NCI-H446 (cell line): ENCODE measurements around the gene CUL4A.
A peak's percentile ranks its signal among the peaks of the same experiment; 100 is the strongest.
"Not testable (repeated sequence)": the region's sequence is repeated elsewhere in the genome, so short reads cannot be mapped to it uniquely, and the experiment has no call there.

Experiments used
- DNase-seq, 2 experiments: peaks; one replicate each; lab custom pipeline; 2025; lab: John Stamatoyannopoulos, UW

The CUL4A gene

DNA sequence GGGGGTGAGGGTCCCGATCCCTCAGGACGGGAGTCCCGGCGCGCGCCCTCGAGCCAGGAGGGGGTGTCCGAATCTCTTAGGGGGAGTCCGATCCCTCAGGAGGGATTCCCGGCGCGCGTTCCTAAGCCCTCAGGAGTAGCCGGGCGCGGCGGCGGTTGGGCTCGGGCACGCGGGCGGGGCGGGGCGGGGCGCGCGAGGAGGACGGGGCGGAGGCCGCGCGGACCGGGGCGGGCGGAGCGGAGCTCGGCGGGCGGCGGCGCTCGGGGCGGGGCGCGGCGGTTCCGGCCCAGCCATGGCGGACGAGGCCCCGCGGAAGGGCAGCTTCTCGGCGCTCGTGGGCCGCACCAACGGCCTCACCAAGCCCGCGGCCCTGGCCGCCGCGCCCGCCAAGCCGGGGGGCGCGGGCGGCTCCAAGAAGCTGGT lies at the start of gene CUL4A:
Gene CUL4A, plus strand, starts transcription at position 278 of the 423 bp plus-strand sequence. Its CDS starts 15 bp downstream, at position 293.
- DNase-seq: peak in 1 of 2 experiments; percentile 39

DNA sequence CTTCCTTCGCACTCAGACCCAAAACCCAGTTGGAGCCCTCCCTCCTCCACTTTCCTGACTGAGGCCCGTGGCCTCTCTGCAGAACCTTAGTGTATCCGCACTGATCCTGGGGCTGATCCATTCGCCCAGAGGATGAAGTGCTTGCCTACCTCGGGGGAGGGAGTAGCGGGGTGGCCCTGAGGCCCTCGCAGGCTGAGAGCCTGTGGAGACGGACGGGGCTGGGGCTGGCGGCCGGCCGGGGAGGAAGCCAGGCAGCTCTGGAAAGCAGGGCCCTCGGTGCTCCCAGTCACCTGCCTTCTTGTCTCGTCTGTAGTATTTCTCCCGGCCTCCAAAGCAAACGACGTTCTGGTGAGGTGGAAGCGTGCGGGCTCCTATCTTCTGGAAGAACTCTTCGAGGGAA lies 49.7 kb upstream of the CUL4A start:
- DNase-seq: no peak

DNA sequence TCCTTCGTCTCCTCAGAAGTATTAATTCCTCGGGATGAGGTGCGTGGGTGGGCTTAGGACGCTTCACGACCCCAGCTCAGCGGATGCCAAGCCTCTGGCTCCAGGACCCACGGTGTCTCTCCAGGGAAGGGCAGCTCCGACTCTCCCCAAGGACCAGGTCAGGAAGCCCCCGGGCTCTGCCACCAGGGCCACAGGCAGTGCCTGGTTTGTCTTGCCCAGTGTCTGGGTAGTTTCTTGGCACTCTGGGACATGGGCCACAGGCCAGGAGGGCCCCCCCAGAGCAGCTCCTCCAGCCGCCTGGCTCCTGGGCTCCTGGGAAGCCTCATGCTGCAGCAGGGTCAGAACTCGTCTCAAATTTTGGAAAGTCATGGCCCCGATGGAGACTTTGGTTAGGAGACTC lies 48.4 kb upstream of the CUL4A start:
- DNase-seq: no peak

DNA sequence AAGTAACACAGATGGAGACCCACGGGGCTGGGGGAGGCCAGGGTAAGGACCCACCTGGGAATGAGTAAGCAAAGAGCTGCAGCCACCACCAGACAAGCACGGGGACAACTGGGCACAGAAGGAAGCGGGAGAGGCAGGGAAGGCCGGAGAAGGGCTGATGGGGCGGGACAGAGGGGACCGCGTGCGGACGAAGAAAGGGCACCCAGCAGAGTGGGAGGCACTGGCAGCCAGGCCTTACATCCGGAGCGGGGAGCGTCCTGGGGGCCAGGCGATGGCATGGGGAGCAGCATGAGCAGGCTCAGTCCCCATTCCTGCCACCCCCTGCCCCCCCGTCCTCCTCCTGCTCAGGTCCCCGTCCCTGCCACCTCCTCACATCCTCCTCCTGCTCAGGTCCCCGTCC lies 48.0 kb upstream of the CUL4A start:
- DNase-seq: no peak

DNA sequence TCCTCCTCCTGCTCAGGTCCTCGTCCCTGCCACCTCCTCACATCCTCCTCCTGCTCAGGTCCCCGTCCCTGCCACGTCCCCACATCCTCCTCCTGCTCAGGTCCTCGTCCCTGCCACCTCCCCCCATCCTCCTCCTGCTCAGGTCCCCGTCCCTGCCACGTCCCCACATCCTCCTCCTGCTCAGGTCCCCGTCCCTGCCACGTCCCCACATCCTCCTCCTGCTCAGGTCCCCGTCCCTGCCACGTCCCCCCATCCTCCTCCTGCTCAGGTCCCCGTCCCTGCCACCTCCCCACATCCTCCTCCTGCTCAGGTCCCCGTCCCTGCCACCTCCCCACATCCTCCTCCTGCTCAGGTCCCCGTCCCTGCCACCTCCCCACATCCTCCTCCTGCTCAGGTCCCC lies 47.4 kb upstream of the CUL4A start:
- DNase-seq: not testable (repeated sequence)

DNA sequence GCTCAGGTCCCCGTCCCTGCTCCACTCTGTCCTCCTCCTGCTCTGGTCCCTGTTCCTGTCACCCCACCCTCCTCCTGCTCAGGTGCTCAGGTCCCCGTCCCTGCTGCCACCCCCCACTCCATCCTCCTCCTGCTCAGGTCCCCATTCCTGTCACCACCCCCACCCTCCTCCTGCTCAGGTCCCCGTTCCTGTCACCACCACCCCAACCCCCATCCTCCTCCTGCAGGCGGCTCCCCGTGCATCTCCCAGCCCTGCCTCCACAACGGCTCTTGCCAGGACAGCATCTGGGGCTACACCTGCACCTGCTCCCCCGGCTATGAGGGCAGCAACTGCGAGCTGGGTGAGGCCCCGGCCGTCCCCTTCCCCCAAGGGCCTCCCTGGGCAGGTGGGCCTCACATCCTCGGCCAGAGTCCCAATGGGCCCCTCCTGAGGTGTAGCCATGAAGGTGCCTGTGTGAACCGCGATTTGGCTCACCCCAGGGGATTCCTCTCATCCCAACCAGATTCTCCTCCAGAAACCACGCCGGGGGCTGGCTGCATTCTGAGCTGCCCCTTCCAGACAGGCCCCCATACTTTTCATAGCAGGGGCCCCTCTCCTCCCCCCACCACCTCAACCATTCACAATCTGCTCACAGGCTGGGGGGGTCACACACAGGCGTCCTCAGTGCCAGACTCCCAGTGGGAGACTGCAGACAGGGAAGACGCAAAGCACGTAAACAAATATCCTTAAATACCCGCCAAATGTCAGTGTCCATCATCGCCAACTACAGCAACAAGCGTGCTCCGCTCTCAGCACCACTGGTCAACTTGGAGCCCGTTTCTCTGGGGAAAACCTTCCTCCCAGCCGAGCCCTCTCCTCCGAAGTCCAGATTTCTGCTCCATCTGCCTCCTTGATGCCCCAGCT lies 46.4 kb upstream of the CUL4A start:
- no peak for DNase-seq

DNA sequence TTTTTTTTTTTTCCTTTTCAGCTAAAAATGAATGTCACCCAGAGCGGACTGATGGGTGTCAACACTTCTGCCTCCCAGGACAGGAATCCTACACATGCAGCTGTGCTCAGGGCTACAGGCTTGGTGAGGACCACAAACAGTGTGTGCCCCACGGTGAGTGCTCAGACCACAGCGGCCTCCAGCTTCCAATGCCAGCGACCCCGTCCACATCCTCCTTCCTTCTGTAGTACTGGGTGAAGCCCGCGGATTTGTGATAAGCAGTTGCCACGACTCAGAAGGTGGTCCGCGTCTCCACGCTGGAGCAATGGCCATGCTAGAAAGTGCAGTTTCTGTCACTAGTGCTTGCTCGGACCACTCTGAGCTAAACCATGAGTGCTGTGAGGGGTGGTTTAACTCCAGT lies 44.9 kb upstream of the CUL4A start:
- DNase-seq: no peak

DNA sequence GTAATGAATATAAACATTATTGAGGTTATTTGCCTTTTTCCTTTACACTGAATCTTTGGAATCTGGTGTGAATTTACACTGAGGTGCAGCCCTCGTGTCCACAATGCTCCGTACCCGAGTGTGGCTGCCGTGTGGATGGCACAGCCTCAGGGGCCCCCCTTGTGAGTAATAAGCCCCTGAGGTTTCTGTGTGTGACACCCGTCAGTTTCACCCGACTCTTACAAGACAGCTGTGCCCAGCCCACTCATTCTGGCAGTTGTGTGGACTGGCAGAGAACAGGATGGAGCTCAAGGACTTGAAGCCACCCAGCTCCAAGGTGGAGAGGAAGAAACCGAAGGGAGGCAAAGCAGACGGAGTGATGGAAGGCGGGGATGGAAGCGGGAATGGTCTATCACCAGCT lies 43.1 kb upstream of the CUL4A start:
- no peak for DNase-seq

DNA sequence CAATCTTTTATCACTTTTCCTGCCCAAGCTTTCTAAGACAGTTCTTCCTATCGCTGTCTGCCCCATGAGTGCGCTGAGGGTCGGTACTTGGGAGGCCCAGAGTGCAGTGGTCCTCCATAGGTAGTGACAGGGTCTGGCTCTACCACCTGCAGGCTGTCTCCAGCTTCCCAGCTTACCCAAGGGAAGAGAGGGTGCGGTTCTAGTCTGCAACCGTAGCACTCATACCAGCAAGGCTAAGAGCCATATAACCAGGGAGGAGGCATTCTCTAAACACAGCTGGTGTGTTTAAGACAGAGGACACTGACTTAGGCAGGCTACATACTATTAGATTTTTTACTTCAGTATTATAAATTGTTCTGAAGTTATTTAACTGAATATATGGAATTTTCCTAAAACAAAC lies 42.7 kb upstream of the CUL4A start:
- DNase-seq: no peak

DNA sequence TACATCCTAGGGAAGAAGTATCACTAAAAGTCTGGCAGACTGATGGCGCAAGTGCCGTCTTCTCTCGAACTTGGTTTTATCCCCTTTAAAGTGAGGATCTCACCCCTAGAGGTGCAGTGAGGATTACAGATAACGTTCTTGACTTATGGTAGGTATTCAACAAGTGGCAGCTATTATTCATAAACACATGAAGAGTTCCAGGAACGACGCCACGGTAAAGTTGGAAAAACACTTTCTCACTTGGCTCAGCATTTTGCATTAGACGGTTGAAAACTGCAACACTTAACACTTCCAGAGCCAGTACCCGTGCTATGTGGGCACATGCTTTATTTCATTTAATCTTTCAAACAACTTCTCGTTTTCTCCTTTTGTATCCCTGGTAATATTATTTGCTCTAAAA lies 42.3 kb upstream of the CUL4A start:
- DNase-seq: no peak

DNA sequence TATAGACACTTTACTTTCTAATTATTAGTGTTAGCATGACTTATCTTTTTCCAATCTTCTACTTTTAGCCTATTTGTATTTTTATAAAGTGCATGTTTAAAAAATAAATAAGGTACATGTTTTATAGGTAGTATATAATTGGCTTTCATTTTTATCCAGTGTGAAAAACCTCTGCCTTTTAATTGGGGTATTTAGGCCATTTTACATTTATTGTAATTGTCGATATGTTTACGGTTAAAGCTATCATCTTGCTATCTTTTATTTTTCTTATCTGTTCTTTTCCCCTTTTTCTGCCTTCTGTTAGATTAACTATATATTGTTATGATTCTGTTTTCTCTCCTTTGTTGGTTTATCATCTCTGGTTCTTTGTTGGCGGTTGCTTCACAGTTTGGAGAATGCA lies 41.8 kb upstream of the CUL4A start:
- no peak for DNase-seq

DNA sequence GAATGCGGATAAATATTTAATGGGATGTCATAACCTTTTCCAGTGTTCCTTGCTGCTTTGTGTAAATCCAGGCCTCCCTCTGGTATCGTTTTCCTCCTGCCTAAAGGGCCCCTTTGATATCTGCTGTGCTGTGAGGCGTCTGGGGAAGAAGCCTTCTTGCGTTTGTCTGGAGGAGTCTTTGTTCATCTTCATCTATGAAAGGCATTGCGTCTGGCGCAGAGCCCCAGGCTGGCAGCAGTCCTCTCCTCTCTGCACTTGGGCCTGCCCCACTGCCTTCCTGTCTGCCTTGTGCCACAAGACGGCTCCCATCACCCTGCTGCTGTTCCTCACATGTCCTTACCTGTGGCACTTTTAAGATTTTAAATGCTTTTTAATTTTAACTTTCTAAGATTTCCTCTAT lies 41.2 kb upstream of the CUL4A start:
- DNase-seq: no peak

DNA sequence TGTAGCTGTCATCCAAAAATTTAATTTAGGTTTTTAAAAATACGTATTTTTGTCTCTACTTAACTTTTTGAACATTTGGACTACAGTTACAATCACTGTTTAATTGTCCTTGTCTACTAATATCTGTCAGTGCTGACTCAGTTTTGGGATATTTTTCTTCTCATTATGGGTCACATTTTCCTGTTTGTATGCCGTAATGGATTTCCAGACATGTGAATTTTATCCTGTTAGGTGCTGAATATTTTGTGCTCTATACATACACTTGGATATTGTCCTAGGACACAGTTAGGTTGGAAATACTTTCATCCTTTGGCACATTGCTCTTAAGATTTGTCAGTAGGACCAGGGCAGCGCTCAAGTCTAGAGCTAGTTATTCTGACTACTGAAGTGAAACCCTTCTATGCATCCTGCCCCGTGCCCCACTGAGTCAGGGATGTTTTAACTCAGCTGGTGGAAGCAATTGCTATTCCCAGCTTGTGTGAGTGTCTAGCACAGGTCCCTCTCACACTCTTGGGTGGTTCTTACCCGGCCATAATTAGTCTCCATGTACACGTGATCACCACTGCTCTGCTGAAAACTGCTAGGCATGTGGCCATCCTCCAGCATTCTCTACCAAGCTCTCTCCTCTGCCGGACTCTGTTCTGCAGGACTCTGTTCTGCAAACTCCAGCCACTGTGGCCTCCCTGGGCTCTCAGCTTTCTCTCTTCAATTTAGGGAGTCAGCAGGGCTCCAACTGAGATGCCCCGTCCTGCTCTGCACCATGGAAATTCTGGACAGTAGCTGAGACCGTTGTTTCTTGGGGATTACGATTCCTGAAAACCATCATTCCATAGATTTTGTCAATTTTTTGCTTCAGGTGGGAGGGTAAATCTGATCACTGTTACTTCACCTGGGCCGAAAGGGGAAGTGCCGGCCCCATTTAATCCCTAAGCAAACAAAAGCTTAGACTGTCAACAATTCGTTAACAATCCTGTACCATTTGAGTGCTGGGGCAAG lies 39.8 kb upstream of the CUL4A start:
- DNase-seq: no peak

DNA sequence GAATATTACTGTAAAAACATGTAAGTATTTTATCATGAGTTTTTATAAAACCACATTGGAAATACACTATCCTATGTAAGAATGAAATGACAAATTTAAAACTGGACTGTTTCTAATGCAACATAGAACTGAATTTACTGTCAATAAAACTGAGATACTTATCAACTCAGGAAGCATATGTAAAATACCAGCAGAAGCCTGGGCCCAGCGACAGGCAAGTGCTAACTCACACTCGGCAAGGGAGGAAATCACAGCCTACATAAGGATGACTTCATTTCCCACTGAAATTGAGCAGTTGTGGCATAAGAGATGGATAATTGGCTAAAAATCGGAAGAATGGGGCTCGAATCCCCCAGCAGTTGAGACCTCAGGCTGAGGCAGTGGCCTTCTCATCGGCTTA lies 38.9 kb upstream of the CUL4A start:
- no peak for DNase-seq

DNA sequence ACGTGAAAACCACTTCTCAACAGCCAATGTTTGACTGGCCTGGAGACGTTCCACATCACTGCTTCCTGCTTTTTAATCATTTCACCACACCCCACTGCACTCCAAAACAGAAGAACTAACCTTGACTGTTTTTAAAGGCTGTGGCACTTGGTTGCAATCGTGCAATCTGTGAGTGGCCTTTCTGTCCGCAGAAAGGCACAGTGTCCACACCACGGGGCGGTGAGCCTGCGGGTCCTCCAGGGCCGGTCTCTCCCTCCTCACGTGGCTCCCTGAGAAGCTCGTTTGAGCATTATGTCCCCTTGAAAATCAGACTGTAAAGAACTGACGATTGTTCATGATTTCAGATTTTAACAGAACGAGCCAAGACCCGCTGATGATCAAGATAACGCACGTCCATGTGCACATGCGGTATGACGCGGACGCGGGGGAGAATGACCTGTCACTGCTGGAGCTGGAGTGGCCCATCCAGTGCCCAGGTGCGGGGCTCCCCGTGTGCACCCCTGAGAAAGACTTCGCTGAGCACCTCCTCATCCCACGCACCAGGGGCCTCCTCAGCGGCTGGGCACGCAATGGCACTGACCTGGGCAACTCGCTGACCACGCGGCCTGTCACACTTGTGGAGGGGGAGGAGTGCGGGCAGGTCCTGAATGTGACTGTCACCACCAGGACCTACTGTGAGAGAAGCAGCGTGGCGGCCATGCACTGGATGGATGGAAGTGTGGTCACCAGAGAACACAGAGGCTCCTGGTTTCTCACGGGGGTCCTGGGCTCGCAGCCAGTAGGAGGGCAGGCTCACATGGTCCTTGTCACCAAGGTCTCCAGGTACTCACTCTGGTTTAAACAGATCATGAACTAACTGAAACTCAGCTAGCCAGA lies 37.9 kb upstream of the CUL4A start:
- no peak for DNase-seq

DNA sequence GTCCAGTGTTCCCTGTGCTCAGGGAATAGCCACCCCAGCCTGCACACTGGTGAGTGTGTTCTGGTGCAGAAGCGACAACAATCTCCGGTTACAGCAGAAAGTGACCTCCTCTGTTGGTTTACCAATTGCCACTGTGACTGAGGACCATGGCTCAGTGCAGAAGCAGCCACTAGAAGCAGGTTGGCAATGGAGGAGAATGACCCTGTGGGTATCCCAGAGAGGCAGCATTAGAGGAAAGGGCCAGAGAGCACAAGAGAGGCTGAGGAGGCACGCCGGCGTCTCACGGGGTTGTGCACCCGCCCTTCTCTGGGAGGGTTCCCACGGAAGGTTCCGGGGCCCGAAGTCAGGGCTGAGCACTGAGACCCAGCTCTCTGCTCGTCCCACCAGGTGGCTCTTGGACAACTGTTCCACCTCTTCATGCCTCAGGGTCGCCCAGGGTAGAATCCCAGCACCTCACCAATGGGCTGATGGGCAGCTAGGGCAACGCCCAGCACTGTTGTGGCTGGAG lies 36.9 kb upstream of the CUL4A start:
- DNase-seq: no peak

DNA sequence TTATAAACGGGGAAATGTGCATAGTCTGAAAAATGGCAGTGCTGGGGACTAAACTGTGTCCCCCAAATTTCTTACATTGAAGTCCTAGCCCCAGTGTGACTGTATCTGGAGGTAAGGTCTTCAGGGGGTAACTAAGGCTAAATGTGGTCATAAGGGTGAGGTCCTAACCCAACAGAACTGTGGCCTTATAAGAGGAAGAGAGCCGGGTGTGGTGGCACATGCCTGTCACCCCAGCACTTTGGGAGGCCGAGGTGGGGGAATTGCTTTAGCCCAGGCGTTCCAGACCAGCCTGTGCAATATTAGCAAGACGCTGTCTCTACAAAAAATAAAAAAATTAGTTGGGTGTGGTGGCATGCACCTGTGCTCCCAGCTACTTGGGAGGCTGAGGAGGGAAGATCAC lies 33.1 kb upstream of the CUL4A start:
- DNase-seq: no peak

DNA sequence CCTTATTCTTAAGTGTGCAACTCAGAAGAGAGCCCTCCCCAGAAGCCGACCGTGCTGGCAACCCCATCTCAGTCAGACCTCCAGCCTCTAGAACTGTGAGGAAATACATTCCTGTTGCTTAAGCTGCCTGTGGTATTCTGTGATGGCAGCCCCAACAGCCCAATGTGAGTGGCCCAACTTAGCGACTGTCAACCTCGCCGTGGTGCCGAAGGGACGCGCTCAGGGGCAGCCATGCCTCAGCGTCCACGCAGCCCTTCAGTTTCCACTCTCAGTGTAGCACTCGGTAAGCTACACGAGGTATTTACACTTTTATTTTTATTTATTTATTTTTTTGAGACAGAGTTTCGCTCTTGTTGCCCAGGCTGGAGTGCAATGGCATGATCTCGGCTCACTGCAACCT lies 32.6 kb upstream of the CUL4A start:
- DNase-seq: no peak

DNA sequence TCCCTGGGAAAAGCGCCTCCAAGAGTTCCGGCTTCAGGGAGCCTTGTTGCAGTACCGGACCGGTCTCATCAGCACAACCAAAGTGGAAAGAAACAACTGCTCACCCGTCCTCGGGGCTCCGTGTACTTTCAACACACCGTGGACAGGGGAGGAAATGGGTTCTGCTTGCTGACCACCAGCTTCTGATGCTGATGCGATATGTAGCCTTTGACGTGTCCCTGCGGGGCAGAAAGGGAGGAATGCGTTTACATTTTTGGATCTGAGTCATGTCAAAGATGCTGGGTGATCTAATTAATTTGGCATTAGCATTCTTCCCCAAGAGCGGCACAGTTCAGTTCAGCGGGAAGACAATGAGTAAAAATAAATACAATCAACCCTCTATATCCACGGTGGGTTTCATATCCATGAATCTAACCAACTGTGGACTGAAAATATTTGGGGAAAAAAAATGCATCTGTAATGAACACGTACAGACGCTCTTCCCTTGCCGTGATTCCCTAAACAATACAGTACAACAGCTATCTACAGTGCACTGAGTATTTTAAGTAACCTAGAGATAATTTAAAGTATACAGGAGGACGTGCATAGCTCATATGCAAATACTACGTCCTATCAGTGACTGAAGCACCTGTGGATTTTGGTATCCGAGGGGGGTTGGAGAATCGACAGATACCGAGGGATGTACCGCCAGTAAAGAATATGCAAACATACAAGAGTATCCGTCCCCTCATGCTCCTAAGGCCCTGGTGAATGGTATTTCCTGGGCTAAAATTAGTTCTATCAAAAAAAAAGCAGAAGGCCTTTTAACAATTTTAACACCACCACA lies 31.1 kb upstream of the CUL4A start:
- DNase-seq: no peak

DNA sequence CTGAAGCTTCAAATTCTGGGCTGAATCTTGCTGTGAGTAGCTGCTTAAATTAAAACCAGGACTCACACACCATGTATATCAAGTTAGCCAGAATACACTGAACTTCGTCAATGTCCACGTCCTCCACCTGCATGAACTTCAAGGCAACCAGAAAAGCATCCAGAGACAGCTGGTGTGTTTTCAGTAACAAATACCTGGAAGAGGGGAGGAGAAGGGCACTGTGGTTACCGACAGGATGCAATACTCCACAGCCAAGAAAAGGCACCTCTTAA lies 30.6 kb upstream of the CUL4A start:
- DNase-seq: no peak
